Measurements from ENCODE around the gene SMIM35.

SMIM35 gene

DNA sequence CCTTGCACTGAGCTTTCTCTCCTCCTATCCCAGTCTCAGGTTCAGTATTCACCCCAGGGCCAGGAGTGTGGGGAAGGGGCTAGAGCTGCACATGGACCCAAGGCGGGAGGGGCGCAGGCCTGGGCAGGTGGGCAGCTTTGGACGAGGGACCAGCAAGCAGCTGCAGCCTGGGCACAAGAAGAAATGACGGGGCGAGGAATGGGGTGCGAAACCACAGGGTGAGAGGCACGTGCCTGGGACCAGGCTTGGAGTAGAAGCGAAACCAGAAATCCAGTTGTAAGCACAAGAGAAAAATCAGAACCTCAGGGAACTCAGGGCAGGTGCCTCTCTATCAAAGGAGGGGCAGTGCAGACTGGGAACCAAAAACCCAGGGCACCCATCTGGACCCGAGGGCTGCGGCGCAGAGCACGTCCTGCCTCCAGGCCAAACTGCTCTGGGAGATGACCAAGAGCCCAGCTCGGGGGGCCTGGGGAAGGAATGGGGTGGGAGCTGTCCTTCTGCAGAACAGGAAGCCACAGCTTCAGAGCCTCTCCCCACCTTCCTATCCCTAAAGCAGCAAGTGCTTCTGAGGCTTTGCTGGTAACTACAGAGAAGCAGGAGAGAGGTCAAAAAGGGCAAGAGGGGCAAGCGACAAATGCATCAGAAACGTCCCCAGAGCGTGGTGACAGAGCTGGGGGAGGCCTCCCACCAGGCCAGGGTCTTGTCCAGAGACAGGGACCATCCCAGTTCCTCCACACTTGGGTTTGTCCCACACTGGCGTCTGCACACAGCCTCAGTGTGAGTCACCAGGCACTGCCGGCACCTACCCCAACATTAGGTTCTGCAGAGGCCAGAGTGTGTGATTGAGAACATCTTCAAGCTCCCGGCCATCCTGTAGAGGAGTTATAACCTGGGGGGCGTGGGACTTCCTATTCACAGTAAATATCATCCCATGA is 28.2 kb downstream of the SMIM35 start:
- no peak for DNase-seq (ENCODE audit: low read depth, low spot score)

DNA sequence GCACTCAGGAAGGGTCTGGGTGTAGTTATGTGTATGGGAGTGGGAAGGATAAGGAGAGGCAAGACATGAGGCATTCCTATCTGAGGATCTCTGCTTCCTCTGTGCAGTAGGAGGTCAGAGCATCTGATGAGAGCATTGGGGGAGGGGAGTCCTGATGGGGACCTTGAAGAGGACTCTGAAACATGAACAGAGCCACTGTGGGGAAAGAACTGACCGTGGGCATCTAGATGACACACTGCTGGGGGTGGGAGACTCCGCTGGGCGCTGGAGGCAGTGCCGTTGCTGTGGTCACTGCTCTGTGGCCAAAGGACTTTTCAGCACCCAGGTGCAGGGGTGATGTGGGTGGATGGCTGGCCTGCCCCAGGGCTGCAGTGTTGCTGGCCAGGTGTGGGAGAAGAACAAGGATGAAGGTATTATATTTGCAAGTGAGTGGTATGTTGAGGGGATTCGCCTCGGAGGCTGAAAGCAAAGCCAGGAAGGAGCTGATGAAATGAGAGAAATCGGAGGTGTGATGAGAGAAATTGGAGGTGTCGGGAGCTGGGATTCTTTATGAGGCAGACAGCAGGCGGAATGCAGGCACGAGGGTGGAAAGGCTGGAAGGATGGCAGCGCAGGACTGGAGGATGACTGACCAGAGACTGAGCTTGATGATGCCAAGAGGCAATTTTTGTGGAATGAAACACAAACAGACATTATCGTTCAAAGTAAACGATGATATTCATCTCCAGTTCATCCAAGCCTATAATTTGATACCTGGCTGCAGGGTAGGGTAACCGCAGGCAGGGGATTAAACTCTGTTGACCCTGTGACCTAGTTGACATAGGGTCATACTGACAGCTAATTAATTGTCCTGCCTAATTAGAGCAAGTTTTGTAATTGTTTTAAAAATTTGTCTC is 29.3 kb downstream of the SMIM35 start:
- DNase-seq (ENCODE audit: low read depth, low spot score): no peak

DNA sequence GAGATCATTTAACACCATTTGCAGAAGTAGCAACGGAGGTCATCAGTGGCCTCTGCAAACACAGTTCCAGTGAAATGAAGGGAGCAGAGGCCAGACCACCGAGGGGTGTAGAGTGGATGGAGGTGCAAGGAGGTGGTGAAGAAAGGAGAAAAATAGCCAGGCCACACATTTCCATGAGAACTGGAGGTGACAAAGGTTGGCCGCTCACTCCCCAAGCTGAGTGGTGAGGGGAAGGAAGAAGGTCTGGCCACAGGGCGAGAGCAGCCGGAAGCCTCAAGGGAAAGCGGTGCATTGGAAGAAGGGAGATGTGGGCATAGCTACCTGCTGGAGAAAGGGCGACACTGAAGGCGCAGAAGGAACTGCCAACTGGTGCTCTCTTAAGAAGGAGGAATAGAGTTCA is 30.0 kb downstream of the SMIM35 start:
- no peak for DNase-seq (ENCODE audit: low read depth, low spot score)

DNA sequence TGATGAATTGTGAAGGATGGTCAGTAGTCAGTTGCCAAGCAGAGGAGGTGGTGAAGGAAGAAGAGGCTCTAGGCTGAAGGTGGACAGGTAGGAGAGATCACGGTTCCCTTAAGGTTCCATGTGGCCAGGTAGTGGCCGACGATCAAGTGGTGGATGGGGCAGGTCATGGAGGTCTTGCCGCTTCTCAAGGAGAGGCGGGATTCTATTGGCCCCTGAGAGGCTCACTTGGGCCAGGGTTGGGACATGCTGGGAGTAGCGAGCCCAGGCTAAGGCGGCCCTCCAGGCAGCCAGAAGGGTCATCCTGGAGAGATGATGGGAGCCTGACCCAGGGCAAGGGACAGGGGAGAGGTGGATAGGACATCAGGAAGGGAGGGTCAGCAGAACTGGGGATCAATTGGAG is 30.8 kb downstream of the SMIM35 start:
- no peak for DNase-seq (ENCODE audit: low read depth, low spot score)

DNA sequence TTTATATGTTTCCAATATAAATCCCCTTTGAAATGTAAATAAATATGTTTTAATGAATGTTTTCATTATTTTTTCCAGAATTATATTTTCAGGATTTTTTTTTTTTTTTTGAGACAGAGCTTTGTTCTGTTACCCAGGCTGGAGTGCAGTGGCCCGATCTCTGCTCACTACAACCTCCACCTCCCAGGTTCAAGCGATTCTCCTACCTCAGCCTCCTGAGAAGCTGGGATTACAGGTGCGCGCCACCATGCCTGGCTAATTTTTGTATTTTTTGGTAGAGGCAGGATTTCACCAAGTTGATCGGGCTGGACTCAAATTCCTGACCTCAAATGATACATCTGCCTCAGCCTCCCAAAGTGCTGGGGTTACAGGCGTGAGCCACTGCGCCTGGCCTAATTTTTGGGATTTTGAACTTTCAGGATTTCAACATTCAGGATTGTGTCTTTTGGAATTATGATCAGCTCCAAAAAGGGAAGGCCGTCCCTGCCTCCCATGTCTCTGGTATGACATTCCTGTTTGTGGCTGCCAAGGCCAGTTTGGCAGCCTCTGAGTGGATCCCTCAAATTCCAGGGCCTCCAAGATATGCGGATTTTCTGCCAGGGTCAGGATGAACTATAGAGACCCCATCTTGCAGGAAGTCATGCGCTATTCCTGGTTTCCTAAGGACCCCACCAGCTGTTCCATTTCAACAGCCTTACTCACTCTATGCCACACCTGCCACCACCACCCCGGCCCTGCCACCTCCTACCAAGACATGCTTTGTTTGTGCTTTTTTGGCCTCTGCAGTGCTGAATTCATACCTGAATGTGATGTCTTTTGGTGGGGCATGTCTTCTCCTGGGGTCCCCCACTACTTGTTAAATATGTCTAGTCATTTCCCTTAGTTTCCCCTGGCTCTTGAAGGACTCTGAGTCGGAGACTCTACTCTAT is 31.8 kb downstream of the SMIM35 start:
- no peak for DNase-seq (ENCODE audit: low read depth, low spot score)

DNA sequence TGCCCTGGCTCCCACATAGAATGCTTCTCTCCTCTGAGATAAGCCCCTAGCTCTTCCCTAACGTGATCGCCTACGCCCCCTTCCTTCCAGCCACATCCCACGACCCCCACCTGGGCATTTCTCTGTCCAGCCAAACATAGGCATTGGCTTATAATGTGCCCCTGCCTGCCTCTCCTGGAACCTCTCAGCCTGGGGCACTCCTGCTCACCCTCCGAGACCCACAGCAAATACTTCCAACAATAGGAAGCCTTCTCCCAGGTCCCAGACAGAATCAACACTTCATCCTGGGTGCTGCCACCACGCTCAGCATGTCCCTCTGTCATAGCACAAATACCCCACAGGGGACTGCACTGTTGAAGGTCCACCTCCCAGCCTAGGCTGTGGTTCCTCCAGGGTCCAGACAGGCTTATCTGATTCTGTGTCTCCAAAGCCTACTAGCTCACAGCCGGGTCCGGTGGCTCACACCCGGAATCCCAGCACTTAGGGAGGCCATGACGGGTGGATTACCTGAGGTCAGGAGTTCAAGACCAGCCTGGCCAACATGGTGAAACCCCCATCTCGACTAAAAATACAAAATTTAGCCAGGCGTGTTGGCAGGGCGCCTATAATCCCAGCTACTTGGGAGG is 34.1 kb downstream of the SMIM35 start:
- no peak for DNase-seq (ENCODE audit: low read depth, low spot score)

DNA sequence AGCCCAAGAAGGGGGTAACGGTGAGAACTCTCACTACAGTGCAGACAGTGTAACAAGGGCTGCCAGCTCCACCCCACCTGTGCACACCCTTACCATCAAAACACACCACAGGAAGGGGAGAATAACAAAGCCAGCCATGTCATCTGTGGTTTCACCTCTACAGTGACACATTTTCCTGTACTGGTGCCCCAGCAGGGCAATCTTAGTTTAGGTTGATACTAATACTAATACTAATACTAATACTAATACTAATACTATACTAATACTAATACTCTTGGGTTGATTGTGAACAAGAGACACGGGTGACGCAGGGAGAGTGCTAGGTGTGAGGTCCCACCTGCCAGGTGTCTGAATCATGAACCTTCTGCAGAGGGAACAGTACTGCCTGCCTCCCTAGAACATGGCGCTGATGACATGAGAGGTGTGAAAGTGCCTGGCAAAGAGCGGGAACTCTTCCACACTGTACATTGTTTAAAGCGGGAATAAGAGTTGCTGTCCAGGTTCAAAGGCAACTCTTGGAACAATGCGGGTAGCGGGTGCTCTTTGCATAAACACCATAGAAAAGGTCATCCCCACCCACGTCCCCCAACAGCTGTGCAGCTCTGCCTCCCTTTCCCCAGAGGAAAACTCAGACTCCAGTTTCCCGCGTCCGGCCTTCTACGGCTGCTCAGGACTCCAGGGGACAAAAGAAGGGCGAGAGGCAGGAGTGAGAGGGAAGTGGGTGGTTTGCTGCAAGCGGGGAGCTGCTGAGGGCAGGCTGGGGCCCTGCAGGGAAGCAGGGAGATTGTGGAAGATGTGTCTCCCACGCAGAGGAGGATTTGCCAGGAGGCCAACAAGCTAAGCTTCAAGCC is 34.9 kb downstream of the SMIM35 start:
- DNase-seq (ENCODE audit: low read depth, low spot score): no peak

DNA sequence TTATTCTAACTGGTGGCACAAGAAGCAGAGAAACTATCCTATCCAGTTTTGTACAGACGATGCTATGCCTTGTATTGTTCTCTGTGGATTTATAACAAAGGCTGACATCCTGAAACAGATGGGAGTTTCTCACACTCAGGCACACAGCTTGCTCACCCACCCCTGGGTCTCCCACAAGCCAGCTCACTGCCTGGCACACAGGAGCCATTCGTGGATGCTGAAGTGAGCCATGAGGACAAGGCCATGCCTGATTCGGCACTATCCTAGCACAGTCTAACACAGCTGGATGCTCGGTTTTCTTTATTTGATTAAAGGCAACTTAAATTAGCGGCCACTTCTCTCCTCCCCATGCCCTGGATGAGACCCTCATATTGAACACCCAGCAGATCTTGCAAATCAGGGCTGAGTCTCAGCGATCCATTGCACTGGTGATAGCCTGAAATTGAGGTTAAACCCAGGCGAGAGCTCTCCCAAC is 35.6 kb downstream of the SMIM35 start:
- DNase-seq (ENCODE audit: low read depth, low spot score): no peak

DNA sequence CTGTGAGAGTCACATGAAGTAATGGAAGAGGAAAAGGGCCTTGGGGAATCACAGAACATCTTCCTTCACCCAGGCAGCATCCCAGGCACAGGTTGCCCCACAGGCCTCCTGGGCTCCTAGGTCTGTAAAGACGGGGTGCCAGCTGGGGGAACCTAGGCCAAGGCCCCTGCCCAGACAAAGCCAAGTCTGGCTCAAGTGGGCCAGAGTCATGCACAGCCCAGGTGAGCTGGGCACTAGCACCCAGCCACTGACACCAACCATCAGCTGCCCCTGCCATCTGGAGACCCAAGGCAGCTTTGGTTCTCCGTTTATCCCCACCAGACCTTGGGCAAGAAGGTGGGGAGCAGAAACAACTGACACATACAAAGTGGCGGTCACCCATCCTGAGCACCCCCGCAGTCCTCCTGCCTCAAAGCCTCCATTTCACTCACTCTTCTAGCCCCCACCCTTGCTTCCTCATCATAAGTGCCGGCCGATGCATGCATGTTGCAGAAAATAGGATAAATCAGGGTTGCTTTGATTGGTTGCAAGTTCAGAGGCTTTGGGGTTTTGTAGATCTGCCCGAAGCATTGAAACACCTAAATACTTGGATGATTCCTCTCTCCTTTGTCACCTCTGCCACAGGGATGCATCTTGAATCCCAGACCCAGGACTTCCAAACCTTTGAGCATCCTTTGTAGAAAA is 36.4 kb downstream of the SMIM35 start:
- no peak for DNase-seq (ENCODE audit: low read depth, low spot score)

DNA sequence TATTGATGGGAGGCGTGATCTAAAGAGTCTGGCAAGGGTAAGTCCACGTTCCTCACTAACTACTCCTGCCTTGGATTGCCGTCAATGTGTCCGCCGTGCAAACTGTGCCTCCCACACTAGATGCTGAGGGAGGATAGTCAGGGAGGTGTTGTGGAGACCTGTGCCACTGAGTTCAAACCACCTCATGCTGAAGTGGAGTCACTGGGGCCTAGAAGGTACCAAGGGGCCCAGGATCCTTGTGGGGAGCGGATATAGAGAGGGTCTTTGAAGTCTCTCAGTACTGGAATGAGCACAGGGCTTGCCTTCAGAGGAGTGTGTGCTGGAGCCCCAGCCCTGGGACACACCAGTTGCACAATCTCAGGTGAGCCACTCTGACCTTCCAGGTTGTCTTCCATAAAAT is 37.0 kb downstream of the SMIM35 start:
- no peak for DNase-seq (ENCODE audit: low read depth, low spot score)

DNA sequence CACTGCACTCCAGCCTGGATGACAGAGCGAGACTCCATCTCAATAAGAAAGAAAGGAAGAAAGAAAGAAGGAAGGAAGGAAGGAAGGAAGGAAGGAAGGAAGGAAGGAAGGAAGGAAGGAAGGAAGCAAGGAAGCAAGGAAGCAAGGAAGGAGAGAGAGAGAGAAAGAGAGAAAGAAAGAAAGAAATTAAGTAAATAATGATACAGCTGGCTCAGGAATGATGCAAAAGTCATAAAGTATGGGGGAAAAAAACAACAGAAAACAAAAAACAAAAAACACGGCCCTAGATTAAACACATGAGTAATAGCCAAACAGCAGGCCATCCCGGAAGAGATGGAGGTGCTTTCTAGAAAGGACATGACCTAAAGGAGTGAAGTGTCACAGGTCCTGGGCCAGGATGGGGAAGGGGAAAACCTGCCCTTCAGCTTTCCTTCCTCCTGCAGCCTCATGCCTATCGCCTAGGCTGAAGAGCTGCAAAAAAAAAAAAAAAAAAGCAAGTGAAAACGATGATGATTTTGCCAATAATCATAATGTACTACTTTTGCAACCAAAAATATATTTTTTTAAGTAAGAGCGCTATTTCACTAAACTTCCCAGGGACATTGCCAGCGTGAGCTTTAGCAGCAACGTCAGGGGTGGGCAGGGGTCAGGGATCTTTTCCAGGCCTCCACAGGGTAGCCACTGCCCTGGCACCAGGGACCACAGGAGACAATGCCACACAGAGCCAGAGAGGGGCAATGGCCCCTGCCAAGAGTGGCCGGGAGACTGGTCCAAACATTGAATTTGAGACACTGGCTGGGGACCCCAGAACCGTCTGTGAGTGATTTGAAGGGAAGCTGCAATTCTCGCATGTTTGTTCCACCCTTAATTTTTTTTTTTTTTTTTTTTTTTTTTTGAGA is 38.0 kb downstream of the SMIM35 start:
- DNase-seq (ENCODE audit: low read depth, low spot score): no peak

DNA sequence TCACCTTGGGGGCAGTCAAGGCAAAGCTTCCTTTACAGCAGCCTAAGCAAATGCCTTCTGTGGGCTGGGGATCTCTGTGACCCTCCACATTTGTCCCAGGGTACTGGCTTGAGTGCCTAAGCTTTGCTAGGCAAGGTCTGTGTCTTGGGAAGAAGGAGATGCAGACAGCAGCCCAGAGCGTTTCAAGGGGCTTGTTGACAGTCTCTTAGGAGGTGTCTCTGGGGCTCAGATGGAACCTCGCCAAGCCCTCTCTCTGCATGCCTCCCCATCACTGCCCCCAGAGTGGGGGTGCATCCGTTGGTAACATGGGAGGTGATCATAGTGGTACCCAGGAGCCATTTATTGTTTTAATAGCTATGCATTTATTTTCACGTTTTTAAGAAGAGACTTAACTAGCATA is 39.0 kb downstream of the SMIM35 start:
- DNase-seq (ENCODE audit: low read depth, low spot score): no peak

DNA sequence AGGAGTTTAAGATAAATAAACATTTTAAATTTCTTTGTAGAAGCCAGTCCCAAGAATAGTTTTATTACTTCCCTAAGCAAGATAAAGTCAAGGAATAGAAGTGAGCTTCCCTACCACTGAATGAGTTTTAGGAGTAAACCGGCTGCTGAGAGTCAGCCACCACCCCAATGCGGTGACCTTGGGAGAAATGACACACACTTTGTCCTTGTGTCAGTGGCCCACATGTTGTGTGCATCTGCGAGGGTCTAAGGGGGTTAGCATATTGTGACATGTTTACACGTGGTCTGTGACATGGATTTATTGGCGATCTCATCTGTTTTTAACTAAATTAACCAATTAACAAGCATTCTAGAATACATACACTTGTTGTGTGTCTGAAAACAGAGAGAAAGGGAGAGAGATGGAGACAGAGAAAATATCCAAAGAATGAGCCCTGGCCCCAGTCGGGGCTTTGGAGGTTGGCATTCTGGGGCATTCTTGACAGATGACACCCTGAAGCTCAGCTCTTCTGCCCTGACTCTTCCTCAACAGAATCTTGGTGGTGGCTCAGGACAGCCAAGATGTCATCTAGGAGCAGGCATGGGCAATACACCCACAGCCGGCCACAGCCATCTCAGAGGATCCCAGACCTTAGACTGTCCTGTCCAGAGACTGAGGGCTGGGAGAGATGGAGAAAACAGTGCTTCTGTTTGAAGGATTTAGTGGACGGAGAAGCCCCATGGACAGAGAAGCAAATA is 39.6 kb downstream of the SMIM35 start:
- no peak for DNase-seq (ENCODE audit: low read depth, low spot score)

DNA sequence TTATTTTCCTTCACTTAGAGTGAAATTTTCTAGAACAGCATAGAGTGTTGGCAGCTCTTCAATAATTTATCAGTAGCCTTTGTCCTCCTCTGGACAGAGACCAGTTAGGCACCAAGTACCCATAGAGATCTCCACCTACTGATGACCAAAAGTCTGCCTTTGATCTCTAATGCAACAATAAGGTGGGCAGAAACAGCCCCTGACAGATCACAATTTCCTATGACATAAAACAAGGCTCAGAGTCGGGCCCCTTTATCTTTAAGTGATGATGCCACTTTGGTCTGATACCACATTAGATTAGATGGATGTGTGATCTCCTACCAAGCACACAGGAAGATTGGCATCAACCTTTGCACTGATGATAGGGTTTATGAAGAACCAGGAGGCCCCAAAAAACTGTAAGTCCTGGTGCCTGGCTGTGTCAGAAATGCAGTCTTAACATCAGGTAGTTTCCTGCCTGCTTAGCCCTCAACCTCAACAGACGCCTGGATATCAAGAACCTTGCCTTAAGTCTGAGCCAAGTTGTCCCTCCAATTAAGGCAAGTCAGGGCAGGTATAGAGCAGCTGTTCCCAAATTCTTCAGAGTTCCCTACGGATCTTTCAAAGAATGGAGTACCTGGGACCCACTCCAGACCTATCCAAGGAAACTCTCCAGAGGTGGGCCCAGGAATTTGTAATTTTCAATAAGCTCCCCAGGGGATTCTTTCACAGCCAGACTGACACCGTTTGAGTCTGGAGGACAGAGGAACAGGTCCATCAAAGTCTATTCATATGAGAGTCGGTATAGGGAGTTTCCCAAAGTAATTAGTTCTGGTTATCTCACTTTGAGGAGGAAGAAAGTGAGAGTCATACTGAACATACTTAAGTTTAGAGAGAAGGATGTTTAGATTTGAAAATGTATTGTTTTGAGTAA is 40.5 kb downstream of the SMIM35 start:
- DNase-seq (ENCODE audit: low read depth, low spot score): no peak

DNA sequence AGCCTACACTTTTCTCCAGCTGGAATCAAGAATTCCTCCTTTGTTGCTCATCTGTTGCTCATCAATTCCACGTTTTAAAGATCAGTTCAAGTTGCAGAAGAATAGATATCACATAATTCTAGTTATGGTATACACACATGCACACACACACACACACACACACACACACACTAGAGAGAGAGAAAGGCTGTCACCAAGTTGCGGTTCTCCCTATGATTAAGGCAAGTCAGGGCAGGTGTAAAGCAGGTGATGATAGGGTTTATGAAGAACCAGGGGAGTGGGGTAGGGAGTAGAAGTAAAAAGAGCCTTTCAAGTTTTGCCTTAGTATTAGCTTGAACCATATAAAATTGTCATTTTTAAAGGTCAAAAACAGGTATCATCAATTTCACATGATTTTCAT is 41.6 kb downstream of the SMIM35 start:
- no peak for DNase-seq (ENCODE audit: low read depth, low spot score)

DNA sequence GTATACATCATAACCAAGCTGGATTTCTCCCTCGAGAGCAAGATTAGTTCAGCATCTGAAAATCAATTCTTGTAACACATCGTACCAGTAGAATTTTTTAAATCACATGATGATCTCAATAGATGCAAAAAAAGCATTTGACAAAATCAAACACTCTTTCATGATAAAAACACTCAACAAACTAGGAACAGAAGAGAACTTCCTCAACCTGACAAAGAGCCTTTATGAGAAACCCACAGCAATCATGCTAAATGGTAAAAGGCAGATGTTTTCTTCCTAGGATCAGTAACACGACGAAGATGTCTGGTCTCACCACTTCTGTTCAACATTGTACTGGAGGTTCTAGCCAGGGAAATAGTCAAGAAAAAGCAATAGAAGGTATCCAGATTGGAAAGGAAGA is 44.0 kb downstream of the SMIM35 start:
- no peak for DNase-seq (ENCODE audit: low read depth, low spot score)

DNA sequence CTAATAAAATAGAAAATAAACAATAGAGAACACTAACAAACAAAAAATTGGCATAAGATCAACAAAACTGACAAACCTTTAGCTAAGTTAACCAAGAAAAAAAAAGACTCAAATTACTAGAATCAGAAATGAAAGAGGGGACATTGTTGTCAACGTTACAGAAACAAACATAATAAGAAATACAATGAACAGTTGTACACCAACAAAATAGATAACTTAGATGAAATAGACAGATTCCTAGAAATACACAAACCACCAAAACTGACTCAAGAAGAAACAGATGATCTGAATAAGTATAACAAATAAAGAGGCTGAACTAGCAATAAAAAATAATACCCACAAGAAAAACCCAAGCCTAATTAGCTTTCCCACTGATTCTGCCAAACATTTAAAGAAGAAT is 44.6 kb downstream of the SMIM35 start:
- no peak for DNase-seq (ENCODE audit: low read depth, low spot score)
